GM19099 (cell line): Measurements from ENCODE around the gene MPP4.

ENCODE experiments used
- POLR2A ChIP-seq: IDR thresholded peaks from 3 replicates; pipeline ENCODE4 v1.6.1; 2011; ENCODE audit warnings: low read depth; ENCODE audit not compliant: insufficient read length; ENCODE audit errors: extremely low read depth

MPP4 gene

DNA sequence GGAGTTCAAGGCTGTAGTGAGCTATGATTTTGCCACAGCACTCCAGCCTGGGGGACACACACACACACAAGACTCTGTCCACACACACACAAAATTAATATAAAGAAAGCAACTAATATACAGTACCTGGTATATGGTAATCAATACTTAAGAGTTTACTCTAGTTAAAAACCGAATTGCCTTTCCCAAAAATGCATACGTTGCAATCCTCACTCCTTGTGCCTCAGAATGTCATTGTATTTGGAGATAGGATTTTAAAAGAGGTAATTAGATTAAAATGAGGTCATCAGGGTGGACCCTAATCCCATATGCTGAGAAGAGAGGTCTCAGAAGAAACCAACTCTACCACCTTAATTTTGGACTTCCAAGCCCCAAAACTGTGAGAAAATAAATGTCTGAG is 90.9 kb downstream of the MPP4 start:
- TF ChIP-seq POLR2A = no peak

DNA sequence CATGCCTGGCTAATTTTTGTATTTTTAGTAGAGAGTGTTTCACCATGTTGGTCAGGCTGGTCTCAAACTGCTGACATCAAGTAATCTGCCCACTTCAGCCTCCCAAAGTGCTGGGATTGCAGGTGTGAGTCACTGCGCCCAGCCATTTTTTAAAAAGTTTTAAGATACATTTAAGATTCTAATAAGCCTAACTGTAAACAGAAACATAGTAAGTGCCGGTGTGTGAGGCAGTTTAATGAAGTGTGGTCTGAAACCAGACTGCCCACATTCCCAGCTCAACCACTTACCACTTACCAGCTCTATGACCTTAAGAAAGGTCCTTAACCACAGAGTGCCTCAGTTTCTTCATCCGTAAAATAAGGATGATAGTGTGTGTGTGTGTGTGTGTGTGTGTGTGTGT is 97.5 kb downstream of the MPP4 start:
- TF ChIP-seq POLR2A = no peak

DNA sequence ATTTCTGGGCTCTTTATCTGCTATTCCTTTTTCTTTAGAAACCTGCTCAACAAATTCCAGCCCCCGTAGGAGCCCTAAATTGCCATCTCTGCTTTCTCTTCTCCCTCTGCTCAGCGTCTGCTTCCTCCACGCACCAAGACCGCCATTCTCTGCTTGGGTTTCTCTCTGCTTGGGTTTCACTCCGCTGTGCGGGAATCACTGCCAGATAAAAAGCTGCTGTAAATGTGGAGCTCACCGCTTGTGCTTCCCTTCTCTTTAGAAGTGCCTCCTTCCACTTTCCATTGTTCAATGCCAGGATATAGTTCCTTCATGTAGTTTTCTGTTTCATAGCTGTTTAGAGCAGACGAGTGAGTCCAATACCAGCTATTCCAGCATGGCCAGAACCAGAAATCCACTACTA is 101.0 kb downstream of the MPP4 start:
- TF ChIP-seq POLR2A = no peak
